A673 (cell line): ENCODE data around the gene LEMD1.
A peak's percentile ranks its signal among the peaks of the same experiment; 100 is the strongest.

Experiments
- EZH2 ChIP-seq: fragments of 200-600 bp; sonication (generic); IDR thresholded peaks from 2 replicates; pipeline ENCODE4 v1.6.1; 2017; ENCODE audit warnings: borderline replicate concordance, low read depth, mild to moderate bottlenecking, mixed read lengths, antibody characterized with exemption, low read length; ENCODE audit not compliant: poor library complexity, severe bottlenecking
- TF ChIP-seq, protein P1 (sequence below): fragments of 300-800, 200-600 bp; sonication (generic); conservative IDR thresholded peaks from 2 replicates; pipeline ENCODE4 v1.5.1; 2017; ENCODE audit warnings: low read depth, mild to moderate bottlenecking, antibody characterized with exemption, low read length, moderate library complexity, mixed read lengths

DNA sequence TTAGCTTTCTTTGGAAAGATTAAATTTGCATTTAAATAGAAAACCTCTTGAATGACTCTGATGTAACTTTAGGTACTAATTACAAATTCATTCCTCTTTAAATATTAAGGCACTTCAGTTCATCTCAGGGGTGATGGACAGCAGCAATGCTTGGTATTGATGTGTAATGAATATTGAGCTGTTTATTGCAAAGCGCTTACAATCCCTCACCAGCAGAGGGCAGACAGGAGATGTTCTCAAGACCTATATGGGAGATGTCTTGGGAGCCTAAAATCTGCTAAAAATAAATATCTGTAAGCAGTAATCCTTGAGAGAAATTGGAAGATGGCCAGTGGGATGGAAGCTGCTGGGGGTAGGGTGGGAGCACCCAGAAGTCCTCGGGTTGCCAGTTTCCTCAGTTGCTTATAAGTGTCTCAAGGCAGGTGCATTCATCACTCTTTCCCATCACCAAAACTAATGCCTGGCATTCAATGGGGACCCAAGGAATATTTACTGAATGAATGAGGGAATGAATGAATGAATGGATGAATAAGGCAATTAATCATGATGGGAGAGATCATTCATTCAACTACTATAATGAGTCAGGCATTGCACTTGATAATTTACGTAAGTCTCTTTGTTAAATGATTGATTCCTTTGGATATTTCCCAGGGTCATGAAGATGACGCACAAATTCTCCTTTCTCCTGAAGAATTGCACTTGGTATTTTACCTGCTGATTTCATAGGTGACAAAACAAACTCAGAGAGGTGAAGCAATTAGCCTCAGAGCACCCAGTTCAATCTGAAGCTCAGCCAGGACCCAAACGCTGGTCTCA lies 67.4 kb downstream of the LEMD1 start:
- TF ChIP-seq, protein P1, sequence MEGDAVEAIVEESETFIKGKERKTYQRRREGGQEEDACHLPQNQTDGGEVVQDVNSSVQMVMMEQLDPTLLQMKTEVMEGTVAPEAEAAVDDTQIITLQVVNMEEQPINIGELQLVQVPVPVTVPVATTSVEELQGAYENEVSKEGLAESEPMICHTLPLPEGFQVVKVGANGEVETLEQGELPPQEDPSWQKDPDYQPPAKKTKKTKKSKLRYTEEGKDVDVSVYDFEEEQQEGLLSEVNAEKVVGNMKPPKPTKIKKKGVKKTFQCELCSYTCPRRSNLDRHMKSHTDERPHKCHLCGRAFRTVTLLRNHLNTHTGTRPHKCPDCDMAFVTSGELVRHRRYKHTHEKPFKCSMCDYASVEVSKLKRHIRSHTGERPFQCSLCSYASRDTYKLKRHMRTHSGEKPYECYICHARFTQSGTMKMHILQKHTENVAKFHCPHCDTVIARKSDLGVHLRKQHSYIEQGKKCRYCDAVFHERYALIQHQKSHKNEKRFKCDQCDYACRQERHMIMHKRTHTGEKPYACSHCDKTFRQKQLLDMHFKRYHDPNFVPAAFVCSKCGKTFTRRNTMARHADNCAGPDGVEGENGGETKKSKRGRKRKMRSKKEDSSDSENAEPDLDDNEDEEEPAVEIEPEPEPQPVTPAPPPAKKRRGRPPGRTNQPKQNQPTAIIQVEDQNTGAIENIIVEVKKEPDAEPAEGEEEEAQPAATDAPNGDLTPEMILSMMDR = peak; percentile 94
- no peak for TF ChIP-seq EZH2
